HG03064 (cell line): ENCODE measurements around the gene SLC35E3.
"Not testable (repeated sequence)": the region's sequence is repeated elsewhere in the genome, so short reads cannot be mapped to it uniquely, and the experiment has no call there.

ENCODE experiments used
- ATAC-seq: cut with Tn5 transposase; IDR thresholded peaks from one replicate; pipeline ENCODE4 v1.9.1; 2021; ENCODE audit warnings: low read depth; ENCODE audit not compliant: unreplicated experiment

SLC35E3 gene

GRCh38 chr12:68810027-68810389 lies 64.0 kb downstream of the SLC35E3 start:
- ATAC-seq, result not testable (repeated sequence)

GRCh38 chr12:68811573-68811972 lies 65.6 kb downstream of the SLC35E3 start:
- not testable (repeated sequence) for ATAC-seq

- ATAC-seq, result no peak
These were observed 66.7 kb downstream of the SLC35E3 start for GRCh38 chr12:68812553-68813241.

GRCh38 chr12:68813242-68813593 lies 67.2 kb downstream of the SLC35E3 start:
- ATAC-seq, result no peak

- no peak for ATAC-seq
These were observed 68.7 kb downstream of the SLC35E3 start for GRCh38 chr12:68814490-68815231.

- ATAC-seq, result no peak
These were observed 69.4 kb downstream of the SLC35E3 start for GRCh38 chr12:68815232-68815927.

GRCh38 chr12:68815928-68816800 lies 70.2 kb downstream of the SLC35E3 start:
- ATAC-seq, result no peak

GRCh38 chr12:68819481-68819880 lies 73.5 kb downstream of the SLC35E3 start:
- ATAC-seq, result not testable (repeated sequence)

- no peak for ATAC-seq
These were observed 75.6 kb downstream of the SLC35E3 start for GRCh38 chr12:68821357-68822188.

GRCh38 chr12:68823696-68824095 lies 77.7 kb downstream of the SLC35E3 start:
- no peak for ATAC-seq

- ATAC-seq, result no peak
These were observed 78.2 kb downstream of the SLC35E3 start for GRCh38 chr12:68824131-68824530.

GRCh38 chr12:68824597-68825250 lies 78.7 kb downstream of the SLC35E3 start:
- no peak for ATAC-seq

GRCh38 chr12:68825569-68826217 lies 79.7 kb downstream of the SLC35E3 start:
- ATAC-seq, result no peak

GRCh38 chr12:68827895-68828671 lies 82.1 kb downstream of the SLC35E3 start:
- ATAC-seq, result no peak

- no peak for ATAC-seq
These were observed 82.7 kb downstream of the SLC35E3 start for GRCh38 chr12:68828672-68829068.
